Jurkat, Clone E6-1 (cell line): ENCODE data around the gene TEX13B. TPM values are rescaled to one million over a fixed set of nuclear protein-coding genes. Genes with fewer than 3 reads are reported as not detected.

ENCODE experiments used
- DNase-seq: peaks from one replicate; pipeline ENCODE4 v3.0.0-alpha.2; 2011; ENCODE audit warnings: low read depth, low spot score
- H3K4me3 ChIP-seq: 2 replicates; pipeline ENCODE4 v1.5.1; 2011; ENCODE audit warnings: mild to moderate bottlenecking, low read length, control low read depth, moderate library complexity
- polyA plus RNA-seq: library from polyadenylated mRNA; unstranded; fragments of >200 nt; gene quantifications from one replicate; pipeline ENCODE4 v1.2.1, GENCODE V29; 2012; ENCODE audit warnings: missing spikeins; ENCODE audit not compliant: insufficient read length, insufficient read depth

Gene TEX13B
- not detected for polyA plus RNA-seq

- H3K4me3 ChIP-seq: no peak within 1 kb of the TSS
- no peak for DNase-seq
These were observed at the start of gene TEX13B for GRCh38 chrX:107982356-107982755. TEX13B (minus strand) TSS chrX:107982370; CDS start chrX:107982127, 243 bp downstream.

DNA sequence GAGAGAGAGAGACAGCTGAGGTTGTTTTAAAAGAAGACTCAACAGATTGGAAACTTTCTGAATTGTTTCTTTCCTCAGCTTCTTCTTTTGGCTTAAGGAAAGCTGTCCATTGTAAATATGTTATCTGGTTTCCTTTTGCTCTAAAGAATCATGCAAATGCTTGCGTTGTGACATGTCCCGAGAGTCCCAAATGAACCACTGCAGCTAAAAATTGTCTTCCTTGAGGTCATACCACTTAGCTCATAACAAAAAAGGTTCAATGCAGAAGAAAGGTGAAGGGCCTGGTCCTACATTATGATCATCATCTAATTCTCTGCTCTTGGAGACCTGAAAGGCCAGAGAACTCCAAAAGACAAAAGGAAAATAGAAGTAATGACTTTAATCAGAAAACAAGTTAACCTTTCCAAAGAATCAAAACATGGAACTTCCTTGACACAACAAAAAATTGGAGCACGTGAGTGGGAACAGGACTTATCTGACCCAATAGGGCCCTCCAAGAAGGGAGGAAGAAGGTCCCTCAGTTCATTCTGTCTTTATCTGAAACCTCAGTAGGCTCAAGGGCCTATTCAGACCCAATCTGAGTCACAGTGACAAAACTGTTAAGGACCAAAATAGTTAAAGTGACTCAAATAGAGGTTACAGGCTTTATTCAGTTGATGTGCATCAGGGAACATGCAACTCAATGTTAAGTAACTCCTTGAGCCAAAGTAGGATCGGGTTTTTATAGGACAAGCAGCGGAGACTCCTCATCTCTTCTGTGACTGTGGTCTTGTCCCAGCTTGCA, 48.0 kb upstream of the TEX13B start:
- DNase-seq: no peak
- H3K4me3 ChIP-seq: no peak overlapping the region

DNA sequence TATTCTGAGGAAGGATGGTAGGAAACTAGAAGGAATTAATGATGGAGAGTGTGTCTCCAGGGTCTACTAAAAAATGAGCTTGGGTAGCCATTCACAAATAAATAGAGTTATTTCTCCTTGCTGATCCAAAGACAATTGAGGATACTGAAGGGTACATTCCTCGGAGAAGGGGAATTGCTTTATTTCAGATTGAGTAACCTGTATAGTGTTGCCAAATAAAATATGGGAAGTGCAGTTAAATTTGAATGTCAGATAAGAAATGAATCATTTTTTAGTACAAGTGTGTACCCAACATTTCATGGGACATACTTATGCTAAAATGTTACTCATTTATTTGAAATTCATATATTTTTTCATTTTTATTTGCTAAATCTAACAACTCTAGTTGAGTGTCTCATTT, 46.7 kb upstream of the TEX13B start:
- DNase-seq: no peak
- no peak overlapping the region for H3K4me3 ChIP-seq

- no peak for DNase-seq
- no peak overlapping the region for H3K4me3 ChIP-seq
These were observed 43.9 kb upstream of the TEX13B start for GRCh38 chrX:108025954-108026600.

DNA sequence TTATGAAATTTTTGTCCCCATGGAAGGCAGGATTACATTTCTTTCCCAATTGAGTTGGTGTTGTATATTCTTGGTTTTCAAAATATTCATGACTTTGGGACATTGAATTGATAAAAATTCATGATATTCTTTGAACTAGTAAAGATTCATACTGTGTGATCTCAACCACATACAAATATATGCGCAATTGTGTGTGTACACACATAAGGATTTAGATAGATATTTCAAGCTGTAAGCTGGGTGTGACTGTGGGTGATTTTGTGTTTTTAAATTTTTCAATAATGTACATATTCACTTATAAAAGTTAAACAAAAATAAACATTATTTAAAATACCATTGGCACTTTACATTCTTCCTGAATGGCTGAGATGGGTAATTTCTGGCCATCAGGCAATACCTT, 43.2 kb upstream of the TEX13B start:
- DNase-seq: no peak

DNA sequence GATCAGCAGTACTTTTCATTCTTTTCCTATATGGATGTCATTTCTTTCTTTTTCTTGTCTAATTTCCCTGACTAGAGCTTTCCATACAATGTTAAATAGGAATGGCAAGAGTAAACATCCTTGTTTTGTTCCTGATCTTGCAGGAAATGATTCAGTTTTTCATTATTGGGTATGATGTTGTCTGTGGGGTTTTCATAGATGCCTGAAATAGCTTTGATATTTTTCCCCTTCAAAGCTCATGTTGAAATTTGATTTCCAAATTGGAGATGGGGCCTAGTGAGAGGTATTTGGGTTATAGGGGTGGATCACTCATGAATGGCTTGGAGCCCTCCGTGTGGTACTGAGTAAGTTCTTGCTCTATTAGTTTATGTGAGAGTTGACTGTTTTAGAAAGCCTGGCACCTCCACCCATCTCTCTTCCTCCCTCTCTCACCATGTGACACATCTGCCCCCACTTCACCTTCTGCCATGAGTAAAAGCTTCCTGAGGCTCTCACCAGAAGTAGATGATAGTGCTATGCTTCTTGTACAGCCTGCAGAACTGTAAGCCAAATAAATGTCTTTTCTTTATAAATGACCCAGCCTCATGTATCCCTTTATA, 40.4 kb upstream of the TEX13B start:
- H3K4me3 ChIP-seq: no peak overlapping the region
- DNase-seq: no peak

More for the DNA sequence above, 43.2 kb upstream of the TEX13B start:
- no peak overlapping the region for H3K4me3 ChIP-seq

DNA sequence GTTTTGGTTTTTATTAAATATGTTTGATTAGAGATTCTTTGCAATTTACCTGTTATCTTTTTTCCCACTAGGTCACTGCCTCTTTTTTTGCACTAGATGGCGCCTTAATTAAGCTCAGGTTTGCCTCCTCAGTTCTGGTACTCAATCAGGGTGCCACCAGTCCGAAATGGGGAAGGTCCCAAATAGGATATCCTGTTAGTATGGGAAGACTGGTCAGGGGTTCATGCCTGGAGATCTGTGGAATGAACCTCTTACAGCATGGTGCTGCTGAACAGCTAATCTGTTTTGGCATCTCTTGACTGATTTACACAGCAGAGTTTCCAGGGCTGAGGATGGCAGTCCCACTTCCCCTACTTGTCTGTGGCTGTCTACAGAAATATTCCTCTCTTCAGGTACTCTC, 38.5 kb upstream of the TEX13B start:
- no peak for DNase-seq
- no peak overlapping the region for H3K4me3 ChIP-seq

- no peak overlapping the region for H3K4me3 ChIP-seq
- DNase-seq: no peak
These were observed 37.3 kb upstream of the TEX13B start for GRCh38 chrX:108019382-108019875.

- no peak for DNase-seq
- no peak overlapping the region for H3K4me3 ChIP-seq
These were observed 36.6 kb upstream of the TEX13B start for GRCh38 chrX:108018656-108019381.

GRCh38 chrX:108001218-108001814, 19.1 kb upstream of the TEX13B start:
- H3K4me3 ChIP-seq: no peak overlapping the region
- peak; percentile 45 for DNase-seq

GRCh38 chrX:108000751-108001150, 18.6 kb upstream of the TEX13B start:
- DNase-seq: no peak
- H3K4me3 ChIP-seq: no peak overlapping the region

DNA sequence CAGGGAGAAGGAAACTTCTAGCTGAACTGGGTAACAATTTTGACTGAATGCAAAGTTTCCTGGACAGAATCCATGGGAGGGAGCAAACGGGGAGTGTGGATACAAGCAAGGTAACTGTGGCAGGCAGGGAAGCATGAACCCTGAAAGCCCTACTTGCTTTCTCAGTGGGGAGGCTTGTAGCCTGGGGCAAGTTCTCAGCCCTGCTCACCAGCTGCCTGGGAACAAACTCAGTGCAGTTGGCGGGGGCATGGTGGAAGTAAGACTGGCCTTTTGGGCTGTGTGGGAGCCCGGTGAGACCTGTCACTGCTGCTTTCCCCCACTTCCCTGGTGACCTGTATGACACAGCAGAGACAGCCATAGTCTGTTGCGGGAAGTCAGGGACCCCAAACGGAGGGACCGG, 14.0 kb upstream of the TEX13B start:
- H3K4me3 ChIP-seq: no peak overlapping the region
- no peak for DNase-seq

DNA sequence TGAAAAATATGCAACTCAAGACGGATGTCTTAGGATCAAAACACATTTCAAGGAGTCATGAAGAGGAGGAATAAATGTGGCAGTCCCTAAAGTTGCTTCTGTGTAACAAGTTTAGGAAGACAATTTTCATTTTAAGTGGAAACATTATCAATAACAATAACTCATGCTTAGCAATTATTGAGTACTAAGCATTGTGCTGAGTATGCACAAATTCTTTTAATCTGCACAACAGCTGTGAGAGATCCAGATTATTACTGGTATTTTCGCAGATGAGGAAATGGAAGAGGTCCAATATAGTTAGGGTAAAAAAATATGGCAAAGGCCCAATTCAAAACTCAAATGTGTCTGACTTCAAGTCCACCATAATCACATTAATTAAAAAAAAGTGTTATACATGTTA, 2.9 kb upstream of the TEX13B start:
- H3K4me3 ChIP-seq: no peak overlapping the region
- no peak for DNase-seq

- H3K4me3 ChIP-seq: no peak overlapping the region
- DNase-seq: no peak
These were observed 2.6 kb downstream of the TEX13B start for GRCh38 chrX:107979534-107979933.

- peak; percentile 4 for DNase-seq
- H3K4me3 ChIP-seq: no peak overlapping the region
These were observed 3.4 kb downstream of the TEX13B start for GRCh38 chrX:107978707-107979307.

DNA sequence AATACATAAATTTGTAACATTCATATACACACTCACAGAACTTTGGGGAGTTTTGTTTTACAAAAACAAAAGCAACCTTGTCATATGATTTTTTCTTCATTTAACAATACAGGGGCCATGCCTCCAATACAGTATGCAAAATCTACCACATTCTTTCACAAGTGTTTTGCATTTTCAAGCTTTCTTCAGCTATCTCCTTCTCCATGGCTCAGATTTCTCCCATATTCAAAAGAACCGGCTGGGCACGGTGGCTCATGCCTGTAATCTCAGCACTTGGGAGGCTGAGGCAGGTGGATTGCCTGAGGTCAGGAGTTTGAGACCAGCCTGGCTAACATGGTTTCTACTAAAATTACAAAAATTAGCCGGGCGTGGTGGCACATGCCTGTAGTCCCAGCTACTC, 4.1 kb downstream of the TEX13B start:
- no peak overlapping the region for H3K4me3 ChIP-seq
- no peak for DNase-seq

DNA sequence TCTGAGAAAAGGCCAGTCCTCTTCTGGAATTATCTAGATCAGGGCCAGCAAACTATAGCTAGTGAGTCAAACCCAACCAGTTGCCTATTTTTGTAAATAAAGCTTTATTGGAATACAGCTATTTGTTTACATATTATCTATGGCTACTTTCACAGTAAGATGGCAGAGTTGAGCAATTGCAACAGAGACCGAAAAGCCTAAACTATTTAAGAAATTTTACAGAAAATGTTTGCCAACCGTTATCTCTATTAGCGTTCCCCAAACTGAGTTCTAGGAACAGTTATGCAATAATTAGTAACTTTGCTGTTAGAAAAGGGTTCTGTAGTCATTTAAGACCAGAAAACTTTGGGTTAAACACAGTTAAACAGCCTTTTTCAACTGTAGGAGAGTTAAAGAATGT, 10.5 kb downstream of the TEX13B start:
- no peak for DNase-seq
- no peak overlapping the region for H3K4me3 ChIP-seq

DNA sequence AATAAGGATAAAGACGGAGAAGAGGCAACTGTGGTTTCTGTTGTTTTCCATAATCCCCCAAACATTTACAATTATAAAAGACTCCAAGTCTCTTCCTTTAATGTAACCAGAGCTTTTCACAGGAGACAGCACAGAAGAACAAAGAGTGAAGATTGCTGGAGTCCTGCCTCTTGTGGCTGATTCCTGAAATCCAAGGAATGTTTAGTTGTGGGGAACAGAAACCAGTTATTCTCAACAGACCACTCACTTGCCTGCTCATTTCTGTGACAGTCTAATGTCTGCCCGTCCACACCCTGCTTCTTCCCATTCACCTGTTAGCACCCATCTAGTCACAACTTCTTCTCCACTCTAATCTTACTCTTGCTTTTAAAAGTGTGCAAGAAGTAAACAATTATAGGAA, 12.1 kb downstream of the TEX13B start:
- DNase-seq: no peak
- H3K4me3 ChIP-seq: no peak overlapping the region

DNA sequence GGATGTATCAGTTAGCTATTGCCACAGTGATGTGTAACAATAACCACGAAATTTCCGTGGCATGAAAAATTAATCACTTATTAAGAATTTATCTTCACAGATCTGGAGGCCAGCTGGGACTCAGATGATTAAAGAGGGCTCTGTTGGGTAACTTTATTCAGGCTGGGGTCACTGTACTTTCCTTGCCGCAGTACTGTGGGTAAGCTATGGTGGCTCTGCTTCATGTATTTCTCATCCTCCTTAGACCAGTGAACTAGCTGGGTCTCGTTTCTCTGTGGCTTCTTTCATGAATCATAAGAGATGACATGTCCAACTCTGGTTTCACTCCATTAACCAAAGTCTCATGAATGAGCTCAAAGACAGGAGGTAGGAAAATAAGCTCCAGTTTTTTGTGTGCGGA, 13.5 kb downstream of the TEX13B start:
- H3K4me3 ChIP-seq: no peak overlapping the region
- DNase-seq: no peak
